GM12878 (cell line): ENCODE results near the gene CCR7. TPM values are rescaled to one million over a fixed set of nuclear protein-coding genes. Genes with fewer than 3 reads are reported as not detected.

Experiments
- ATAC-seq: fragments of 200-7000 bp; cut with Tn5 transposase; 3 replicates; pipeline ENCODE4 v1.9.1; 2020; ENCODE audit warnings: mild to moderate bottlenecking, moderate library complexity
- BruUV-seq: library from RNA; stranded (reverse); fragments of 400-500 nt; replicated peaks from 2 replicates; lab custom pipeline; 2021; lab: Mats Ljungman, UMichigan
- CTCF ChIA-PET: fragments of 300-600 bp; sonication (Branson Sonifier 250); formaldehyde crosslinking; extraction: SDS; loops from one replicate; lab custom pipeline; 2021; ENCODE audit warnings: inconsistent platforms; lab: Yijun Ruan, JAX
- POLR2A ChIA-PET: fragments of 350-600 bp; formaldehyde crosslinking; extraction: SDS; loops from one replicate; lab custom pipeline; 2021; ENCODE audit warnings: inconsistent platforms; lab: Charles Lee
- RAD21 ChIA-PET: fragments of 300-600 bp; sonication (Branson Sonifier 250); formaldehyde crosslinking; loops from one replicate; lab custom pipeline; 2023; ENCODE audit warnings: antibody characterized with exemption; ENCODE audit not compliant: unreplicated experiment; lab: Charles Lee
- SMC1A ChIA-PET: fragments of 300-600 bp; sonication (Branson Sonifier 250); formaldehyde crosslinking; loops from one replicate; lab custom pipeline; 2023; ENCODE audit not compliant: unreplicated experiment, uncharacterized antibody; lab: Charles Lee
- DNase-seq: peaks from one replicate; pipeline ENCODE4 v3.0.0-alpha.2; 2011; ENCODE audit warnings: low read depth, low spot score
- FAIRE-seq: peaks from 3 replicates; lab custom pipeline; 2011; peaks lifted over from hg19 to GRCh38; lab: Jason Lieb, UNC
- H2AFZ ChIP-seq: 2 replicates; pipeline ENCODE4 v1.6.0; 2011; ENCODE audit warnings: low read depth, low read length, control low read depth; ENCODE audit not compliant: control insufficient read depth
- H3K27ac ChIP-seq: 2 replicates; pipeline ENCODE4 v1.5.1; 2011; ENCODE audit warnings: control low read depth; ENCODE audit not compliant: control insufficient read depth, insufficient read depth
- H3K27me3 ChIP-seq, 2 experiments: replicated peaks in 1 of 2; 2 replicates each; pipeline versions ENCODE4 v1.6.0 to v1.6.1; 2011; ENCODE audit warnings: low read length in 1 of 2; ENCODE audit not compliant: control insufficient read depth in 2 of 2, insufficient read depth in 2 of 2
- H3K36me3 ChIP-seq, 2 experiments: 2 replicates each; pipeline ENCODE4 v1.5.1; 2011; ENCODE audit warnings: low read length in 1 of 2; ENCODE audit not compliant: control insufficient read depth in 2 of 2, insufficient read depth in 2 of 2
- H3K4me1 ChIP-seq: 2 replicates; pipeline ENCODE4 v1.6.1; 2011; ENCODE audit warnings: mild to moderate bottlenecking, low read length, moderate library complexity, mixed read lengths; ENCODE audit not compliant: control insufficient read depth, insufficient read depth
- H3K4me2 ChIP-seq: 2 replicates; pipeline ENCODE4 v1.6.0; 2011; ENCODE audit warnings: control low read depth; ENCODE audit not compliant: control insufficient read depth, insufficient read depth
- H3K4me3 ChIP-seq: fragments of 200-600 bp; sonication (generic); 2 replicates; pipeline ENCODE4 v1.5.1; 2016
- H3K79me2 ChIP-seq: 2 replicates; pipeline ENCODE4 v1.6.0; 2011; ENCODE audit warnings: low read length; ENCODE audit not compliant: control insufficient read depth, insufficient read depth
- H3K9ac ChIP-seq: 2 replicates; pipeline ENCODE4 v1.8.0; 2011; ENCODE audit warnings: low read length, control low read depth, mixed read lengths; ENCODE audit not compliant: control insufficient read depth, insufficient read depth
- H3K9me3 ChIP-seq: replicated peaks from 3 replicates; pipeline ENCODE4 v1.5.1; 2011; ENCODE audit warnings: mild to moderate bottlenecking, low read length; ENCODE audit not compliant: control insufficient read depth, insufficient read depth
- H4K20me1 ChIP-seq: 2 replicates; pipeline ENCODE4 v1.6.0; 2011; ENCODE audit not compliant: control insufficient read depth, insufficient read depth
- EZH2 ChIP-seq: IDR thresholded peaks from 2 replicates; pipeline ENCODE4 v1.6.1; 2012; ENCODE audit warnings: low read depth, mild to moderate bottlenecking, control low read depth, inconsistent platforms, low read length, borderline replicate concordance; ENCODE audit not compliant: control insufficient read depth
- HDGF ChIP-seq: fragments of 450-650 bp; IDR thresholded peaks from 2 replicates; pipeline ENCODE4 v1.6.1; 2016; ENCODE audit warnings: antibody characterized with exemption
- IRF4 ChIP-seq: IDR thresholded peaks from 2 replicates; pipeline ENCODE4 v1.6.1; 2011; ENCODE audit warnings: low read depth, low read length
- KLF5 ChIP-seq: fragments of 450-650 bp; IDR thresholded peaks from 2 replicates; pipeline ENCODE4 v1.6.1; 2014; ENCODE audit warnings: mild to moderate bottlenecking; ENCODE audit not compliant: partially characterized antibody
- MYB ChIP-seq: fragments of 150-350 bp; IDR thresholded peaks from 2 replicates; pipeline ENCODE4 v1.6.1; 2014; ENCODE audit warnings: mild to moderate bottlenecking, low read depth, low read length, borderline replicate concordance
- NBN ChIP-seq: fragments of 450-650 bp; IDR thresholded peaks from 2 replicates; pipeline ENCODE4 v1.6.1; 2016
- NFXL1 ChIP-seq: fragments of 450-650 bp; IDR thresholded peaks from 2 replicates; pipeline ENCODE4 v1.6.1; 2017; ENCODE audit warnings: antibody characterized with exemption, mild to moderate bottlenecking, borderline replicate concordance
- NFYB ChIP-seq: IDR thresholded peaks from 2 replicates; pipeline ENCODE4 v1.6.1; 2011; ENCODE audit warnings: low read depth, mild to moderate bottlenecking, low read length, improper control_type of control experiment, moderate library complexity; ENCODE audit not compliant: insufficient read depth
- RAD51 ChIP-seq: fragments of 450-650 bp; IDR thresholded peaks from 2 replicates; pipeline ENCODE4 v1.6.1; 2016; ENCODE audit warnings: moderate library complexity, mild to moderate bottlenecking, inconsistent platforms
- RCOR1 ChIP-seq: conservative IDR thresholded peaks from 2 replicates; pipeline ENCODE4 v1.6.1; 2012; ENCODE audit warnings: low read depth, low read length, improper control_type of control experiment
- RFX5 ChIP-seq: IDR thresholded peaks from 2 replicates; pipeline ENCODE4 v1.6.1; 2011; ENCODE audit warnings: low read depth, low read length, improper control_type of control experiment
- SPI1 ChIP-seq: IDR thresholded peaks from 2 replicates; pipeline ENCODE4 v1.6.1; 2011; ENCODE audit warnings: low read depth, mild to moderate bottlenecking, low read length, moderate library complexity, borderline replicate concordance; ENCODE audit not compliant: insufficient read depth
- ZNF384 ChIP-seq: IDR thresholded peaks from 2 replicates; pipeline ENCODE4 v1.6.1; 2012; ENCODE audit warnings: low read depth, mild to moderate bottlenecking, low read length, improper control_type of control experiment, borderline replicate concordance
- ZZZ3 ChIP-seq: IDR thresholded peaks from 2 replicates; pipeline ENCODE4 v1.6.1; 2011; ENCODE audit warnings: low read depth; ENCODE audit not compliant: control insufficient read depth, insufficient read length
- WGBS: methylation state at CpG from one replicate; pipeline ENCODE4 v1.1.6; 2016; ENCODE audit warnings: low lambda C conversion rate; ENCODE audit not compliant: insufficient replicate concordance, insufficient coverage; ENCODE audit errors: missing lambda C conversion rate; 5-methylcytosine and 5-hydroxymethylcytosine counted together
- in situ Hi-C: fragments of 300-500 bp; cut with MboI; formaldehyde crosslinking; loops from 9 replicates; pipeline ENCODE4 v1.14.3; 2018; ENCODE audit warnings: mixed read lengths
- intact Hi-C: fragments of 100-400 bp; cut with micrococcal nuclease; formaldehyde crosslinking; loops from one replicate; pipeline ENCODE4 v1.14.2; 2022; ENCODE audit not compliant: unreplicated experiment
- polyA plus RNA-seq, 11 experiments: library from polyadenylated mRNA; depleted of rRNA in 4 of 11; unstranded in 6 of 11; stranded (reverse) in 5 of 11; fragments of >200 nt; fragmentation: Nextera tagmentation in 4 of 11; fragmentation: Illumina TruSeq in 1 of 11; extraction: Ambion mirVana in 4 of 11; extraction: Trizol in 1 of 11; gene quantifications; 1 replicate in 1 of 11; 2 replicates in 10 of 11; pipeline versions ENCODE4 v1.2.1 to v1.2.3, GENCODE V29; 2011 to 2016; ENCODE audit warnings: inconsistent platforms in 2 of 11, missing spikeins in 2 of 11, low read depth in 1 of 11
- total RNA-seq, 4 experiments: library from RNA; depleted of rRNA in 3 of 4; stranded (reverse); fragments of >200 nt in 3 of 4; fragmentation: Illumina TruSeq in 1 of 4; extraction: Trizol in 1 of 4; gene quantifications; 2 replicates each; pipeline versions ENCODE4 v1.2.1 to v1.2.3, GENCODE V29; 2013 to 2021
- TF ChIP-seq, protein P1 (sequence below): fragments of 450-650 bp; IDR thresholded peaks from 2 replicates; pipeline ENCODE4 v1.6.1; 2017; ENCODE audit warnings: mild to moderate bottlenecking
- TF ChIP-seq, protein P2 (sequence below): fragments of 450-650 bp; IDR thresholded peaks from 2 replicates; pipeline ENCODE4 v1.6.1; 2017; ENCODE audit warnings: mild to moderate bottlenecking, low read depth, inconsistent platforms; ENCODE audit not compliant: poor library complexity, severe bottlenecking
- TF ChIP-seq, protein P3 (sequence below): IDR thresholded peaks from 2 replicates; pipeline ENCODE4 v1.6.1; 2011; ENCODE audit warnings: low read depth, low read length, improper control_type of control experiment, borderline replicate concordance

CCR7 gene
- total and polyA plus RNA-seq, 10 of the 15 experiments (the other 5 are each of a cell fraction or from before 2014, with no cell fraction given): 131 to 1,171 (median 260) TPM

DNA sequence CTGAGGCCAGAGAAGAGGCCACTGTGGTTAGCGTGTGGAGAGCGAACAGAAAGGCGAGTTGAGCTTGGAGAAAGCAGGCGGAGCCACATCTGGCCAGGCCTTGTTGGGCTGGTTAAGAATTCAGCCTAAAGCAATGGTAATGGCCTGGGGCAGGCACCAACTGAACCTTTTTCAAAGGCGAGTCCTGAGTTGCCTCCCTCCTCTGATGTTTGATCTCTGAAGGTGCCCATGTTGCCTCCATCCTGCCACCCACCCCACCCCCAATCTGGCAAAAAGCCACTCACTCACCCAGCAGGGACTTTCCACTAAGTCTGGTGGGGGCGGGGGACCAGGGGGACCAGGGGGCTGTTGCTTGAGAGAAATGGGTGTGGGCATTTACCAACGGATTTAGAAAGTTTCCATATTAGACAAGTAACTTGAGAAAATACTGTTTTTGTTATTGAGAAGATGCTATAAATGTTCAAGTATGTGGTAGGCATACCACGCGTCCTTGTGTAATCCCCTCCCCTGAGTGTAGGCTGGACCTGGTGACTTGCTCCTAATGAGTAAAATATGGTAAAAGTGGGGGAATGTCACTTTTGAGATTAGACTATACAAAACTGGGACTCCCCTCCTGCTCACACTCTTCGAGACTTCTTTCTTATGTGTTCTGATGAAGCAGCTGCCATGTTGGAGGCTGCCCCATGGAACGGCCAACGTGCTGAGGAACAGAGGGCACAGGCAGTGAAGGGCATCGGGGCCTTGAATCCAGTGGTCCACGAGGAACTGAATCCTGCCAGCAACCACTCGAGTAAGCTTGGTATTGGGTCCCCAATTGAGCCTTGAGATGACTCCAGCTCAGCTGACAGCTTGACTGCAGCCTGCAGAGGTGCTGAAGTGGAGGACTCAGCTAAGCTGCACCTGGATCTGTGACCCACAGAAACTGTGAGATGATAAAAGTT lies 34.0 kb downstream of the CCR7 start:
- H3K27ac ChIP-seq: peak overlapping the region; percentile 60; the same call in 1 of the 2 replicates
- no peak for TF ChIP-seq SPI1
- no peak for TF ChIP-seq IRF4
- no peak for TF ChIP-seq ZZZ3
- no peak for TF ChIP-seq HDGF
- no peak for TF ChIP-seq RCOR1
- no peak for TF ChIP-seq KLF5
- no peak for TF ChIP-seq EZH2
- TF ChIP-seq RFX5: peak; percentile 54; the same call in 1 of the 2 replicates
- peak; percentile 68 for TF ChIP-seq RAD51
- TF ChIP-seq, protein P1, sequence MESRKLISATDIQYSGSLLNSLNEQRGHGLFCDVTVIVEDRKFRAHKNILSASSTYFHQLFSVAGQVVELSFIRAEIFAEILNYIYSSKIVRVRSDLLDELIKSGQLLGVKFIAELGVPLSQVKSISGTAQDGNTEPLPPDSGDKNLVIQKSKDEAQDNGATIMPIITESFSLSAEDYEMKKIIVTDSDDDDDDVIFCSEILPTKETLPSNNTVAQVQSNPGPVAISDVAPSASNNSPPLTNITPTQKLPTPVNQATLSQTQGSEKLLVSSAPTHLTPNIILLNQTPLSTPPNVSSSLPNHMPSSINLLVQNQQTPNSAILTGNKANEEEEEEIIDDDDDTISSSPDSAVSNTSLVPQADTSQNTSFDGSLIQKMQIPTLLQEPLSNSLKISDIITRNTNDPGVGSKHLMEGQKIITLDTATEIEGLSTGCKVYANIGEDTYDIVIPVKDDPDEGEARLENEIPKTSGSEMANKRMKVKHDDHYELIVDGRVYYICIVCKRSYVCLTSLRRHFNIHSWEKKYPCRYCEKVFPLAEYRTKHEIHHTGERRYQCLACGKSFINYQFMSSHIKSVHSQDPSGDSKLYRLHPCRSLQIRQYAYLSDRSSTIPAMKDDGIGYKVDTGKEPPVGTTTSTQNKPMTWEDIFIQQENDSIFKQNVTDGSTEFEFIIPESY: no peak
- TF ChIP-seq NFXL1: no peak
- TF ChIP-seq, protein P2, sequence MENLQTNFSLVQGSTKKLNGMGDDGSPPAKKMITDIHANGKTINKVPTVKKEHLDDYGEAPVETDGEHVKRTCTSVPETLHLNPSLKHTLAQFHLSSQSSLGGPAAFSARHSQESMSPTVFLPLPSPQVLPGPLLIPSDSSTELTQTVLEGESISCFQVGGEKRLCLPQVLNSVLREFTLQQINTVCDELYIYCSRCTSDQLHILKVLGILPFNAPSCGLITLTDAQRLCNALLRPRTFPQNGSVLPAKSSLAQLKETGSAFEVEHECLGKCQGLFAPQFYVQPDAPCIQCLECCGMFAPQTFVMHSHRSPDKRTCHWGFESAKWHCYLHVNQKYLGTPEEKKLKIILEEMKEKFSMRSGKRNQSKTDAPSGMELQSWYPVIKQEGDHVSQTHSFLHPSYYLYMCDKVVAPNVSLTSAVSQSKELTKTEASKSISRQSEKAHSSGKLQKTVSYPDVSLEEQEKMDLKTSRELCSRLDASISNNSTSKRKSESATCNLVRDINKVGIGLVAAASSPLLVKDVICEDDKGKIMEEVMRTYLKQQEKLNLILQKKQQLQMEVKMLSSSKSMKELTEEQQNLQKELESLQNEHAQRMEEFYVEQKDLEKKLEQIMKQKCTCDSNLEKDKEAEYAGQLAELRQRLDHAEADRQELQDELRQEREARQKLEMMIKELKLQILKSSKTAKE: peak; percentile 59
- no peak for TF ChIP-seq MYB
- no peak for TF ChIP-seq NFYB
- no peak for TF ChIP-seq ZNF384
- TF ChIP-seq NBN: peak; percentile 18; the same call in 1 of the 2 replicates
- TF ChIP-seq, protein P3, sequence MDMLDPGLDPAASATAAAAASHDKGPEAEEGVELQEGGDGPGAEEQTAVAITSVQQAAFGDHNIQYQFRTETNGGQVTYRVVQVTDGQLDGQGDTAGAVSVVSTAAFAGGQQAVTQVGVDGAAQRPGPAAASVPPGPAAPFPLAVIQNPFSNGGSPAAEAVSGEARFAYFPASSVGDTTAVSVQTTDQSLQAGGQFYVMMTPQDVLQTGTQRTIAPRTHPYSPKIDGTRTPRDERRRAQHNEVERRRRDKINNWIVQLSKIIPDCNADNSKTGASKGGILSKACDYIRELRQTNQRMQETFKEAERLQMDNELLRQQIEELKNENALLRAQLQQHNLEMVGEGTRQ: no peak

More for the DNA sequence above, 34.0 kb downstream of the CCR7 start:
- Histone ChIP-seq H3K9ac (no peak overlapping the region), H3K4me1 (peaks cover 38% of the 10 kb centered on the region), H3K9me3 (peaks cover 2% of the 10 kb centered on the region; the same call in 1 of the 3 replicates), H2AFZ (peak overlapping the region; percentile 1; the same call in 1 of the 2 replicates), H3K27me3 (no peaks in the 10 kb centered on the region), H3K4me3 (no peak overlapping the region), H3K36me3 (no peaks in the 10 kb centered on the region), H3K4me2 (peak overlapping the region; percentile 73), H4K20me1 (no peaks in the 10 kb centered on the region), H3K79me2 (no peaks in the 10 kb centered on the region)
- BruUV-seq: no TSS peak
- ChIA-PET SMC1A (interaction anchor here (0.6 to 15.5 kb wide), 48 partner anchors 8 to 418 kb away, joined by 3 to 430 read pairs (median 6); partner anchors contain the start of genes CCR7, IGFBP4, RARA and TOP2A), RAD21 (interaction anchor here (0.6 to 16.5 kb wide), 29 partner anchors 9 to 329 kb away, joined by 3 to 514 read pairs (median 6); partner anchors contain the start of genes CCR7, IGFBP4 and TOP2A), CTCF (interaction anchor here (0.6 to 19.2 kb wide), 38 partner anchors 9 to 1136 kb away, joined by 3 to 318 read pairs (median 6); partner anchors contain the start of genes CCR7, GJD3, IGFBP4 and RARA), POLR2A (interaction anchor here (0.8 to 7.0 kb wide), 20 partner anchors 11 to 228 kb away, joined by 3 to 63 read pairs (median 6); partner anchors contain the start of genes IGFBP4 and TOP2A)
- in situ Hi-C loops (loop anchor here (5.0 to 25.0 kb wide), 2 partner anchors 94 to 174 kb away; partner anchors contain the start of gene IGFBP4), intact Hi-C loops (loop anchor here (1.0 to 5.0 kb wide), 3 partner anchors 51 to 229 kb away; no protein-coding TSS in a partner anchor)
- WGBS: 16% methylated on average over 15 of the region's 15 CpGs
- DNase-seq (peak; percentile 71), ATAC-seq (peak; percentile 74), FAIRE-seq (peak; percentile 47)
